Lower leg skin (tissue), 3 donors: ENCODE data around the gene CUTA.

Experiments used
- CTCF ChIP-seq, 3 donors: fragments of 450-650 bp; IDR thresholded peaks; one replicate each; pipeline ENCODE4 v1.5.1; 2016; ENCODE audit warnings: antibody characterized with exemption in 3 of 3, mild to moderate bottlenecking in 3 of 3, moderate library complexity in 2 of 3
- POLR2A ChIP-seq, 2 donors: fragments of 450-650 bp; IDR thresholded peaks; one replicate each; pipeline ENCODE4 v1.6.1; 2016 to 2017; ENCODE audit warnings: antibody characterized with exemption in 2 of 2, mild to moderate bottlenecking in 1 of 2, moderate library complexity in 1 of 2

DNA sequence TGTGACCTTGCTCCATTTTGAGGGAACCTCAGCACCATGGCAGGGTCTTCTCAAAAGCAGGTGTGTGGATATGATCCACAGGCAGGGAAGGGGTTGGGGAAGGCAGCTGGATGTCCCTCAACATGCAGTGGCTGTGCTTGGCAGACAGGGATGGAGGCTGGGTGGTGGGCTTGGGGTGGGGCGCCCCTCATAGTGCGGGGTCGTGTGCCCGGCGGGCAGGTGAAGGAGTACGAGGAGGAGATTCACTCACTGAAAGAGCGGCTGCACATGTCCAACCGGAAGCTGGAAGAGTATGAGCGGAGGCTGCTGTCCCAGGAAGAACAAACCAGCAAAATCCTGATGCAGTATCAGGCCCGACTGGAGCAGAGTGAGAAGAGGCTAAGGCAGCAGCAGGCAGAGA is 28.4 kb upstream of the CUTA start:
- TF ChIP-seq CTCF (IDR thresholded peaks at IDR 0.05) (no peak), POLR2A (IDR thresholded peaks at IDR 0.05) (no peak)
